Sigmoid colon (tissue), 7 donors: ENCODE results near the gene NT5DC1. TPM values are rescaled to one million over a fixed set of nuclear protein-coding genes. Genes with fewer than 3 reads are reported as not detected.

Experiments used
- DNase-seq: peaks from one replicate; pipeline ENCODE4 v3.0.0-alpha.2; 2019
- H3K27ac ChIP-seq, 4 donors: fragments of 200-600 bp; sonication (generic); one replicate each; pipeline ENCODE4 v1.5.1; 2016 to 2019; ENCODE audit warnings: mild to moderate bottlenecking in 1 of 4
- H3K27me3 ChIP-seq, 3 donors: fragments of 200-600 bp; sonication (generic); one replicate each; pipeline ENCODE4 v1.5.1; 2019; ENCODE audit warnings: mild to moderate bottlenecking in 1 of 3
- H3K36me3 ChIP-seq, 4 donors: fragments of 200-600 bp; sonication (generic); one replicate each; pipeline ENCODE4 v1.5.1; 2016 to 2019
- H3K4me1 ChIP-seq, 4 donors: fragments of 200-600 bp; sonication (generic); one replicate each; pipeline ENCODE4 v1.5.1; 2017 to 2019
- H3K4me3 ChIP-seq, 4 donors: fragments of 200-600 bp; sonication (generic); one replicate each; pipeline ENCODE4 v1.5.1; 2017 to 2019; ENCODE audit warnings: mild to moderate bottlenecking in 2 of 4, moderate library complexity in 1 of 4
- H3K9me3 ChIP-seq, 4 donors: fragments of 200-600 bp in 3 of 4; sonication (generic) in 3 of 4; one replicate each; pipeline versions ENCODE4 v1.5.1 to v1.6.1; 2013 to 2019
- CTCF ChIP-seq, 4 experiments: fragments of 450-650 bp in 3 of 4; fragments of 200-600 bp in 1 of 4; IDR thresholded peaks; one replicate each; pipeline ENCODE4 v1.5.1; 2016 to 2019; ENCODE audit warnings: antibody characterized with exemption in 4 of 4, mild to moderate bottlenecking in 3 of 4, moderate library complexity in 2 of 4
- EP300 ChIP-seq, 4 donors: sonication (generic); formaldehyde crosslinking; IDR thresholded peaks; one replicate each; pipeline ENCODE4 v1.6.1; 2017; ENCODE audit warnings: antibody characterized with exemption in 4 of 4
- POLR2A ChIP-seq, 2 donors: fragments of 450-650 bp; IDR thresholded peaks; one replicate each; pipeline ENCODE4 v1.6.1; 2016; ENCODE audit warnings: antibody characterized with exemption in 2 of 2, mild to moderate bottlenecking in 2 of 2, moderate library complexity in 2 of 2
- POLR2AphosphoS5 ChIP-seq, 4 donors: sonication (generic); formaldehyde crosslinking; IDR thresholded peaks; one replicate each; pipeline ENCODE4 v1.6.1; 2017; ENCODE audit warnings: antibody characterized with exemption in 4 of 4
- WGBS, 2 donors: extraction: QIAGEN DNeasy Blood & Tissue Kit; methylation state at CpG; one replicate each; pipeline ENCODE4 v1.1.7; 2013; 5-methylcytosine and 5-hydroxymethylcytosine counted together
- intact Hi-C: fragments of 100-400 bp; cut with DNase I; formaldehyde crosslinking; loops from one replicate; pipeline ENCODE4 v1.15.1; 2023
- polyA plus RNA-seq, 3 donors: library from polyadenylated mRNA; stranded (reverse); fragments of 200-250 nt; gene quantifications; one replicate each; pipeline ENCODE4 v1.2.3, GENCODE V29; 2013
- total RNA-seq, 4 donors: library from RNA; depleted of rRNA; stranded (reverse); fragments of >200 nt; gene quantifications; one replicate each; pipeline ENCODE4 v1.1.0, GENCODE V29; 2016
- donor health status: healthy with polysubstance abuse.
- donor health status: Bipolar disorder and iron deficiency.
- donor health status: healthy.

The NT5DC1 gene
- total and polyA plus RNA-seq, 7 donors: 8.2 to 21.7 (median 9.9) TPM

DNA sequence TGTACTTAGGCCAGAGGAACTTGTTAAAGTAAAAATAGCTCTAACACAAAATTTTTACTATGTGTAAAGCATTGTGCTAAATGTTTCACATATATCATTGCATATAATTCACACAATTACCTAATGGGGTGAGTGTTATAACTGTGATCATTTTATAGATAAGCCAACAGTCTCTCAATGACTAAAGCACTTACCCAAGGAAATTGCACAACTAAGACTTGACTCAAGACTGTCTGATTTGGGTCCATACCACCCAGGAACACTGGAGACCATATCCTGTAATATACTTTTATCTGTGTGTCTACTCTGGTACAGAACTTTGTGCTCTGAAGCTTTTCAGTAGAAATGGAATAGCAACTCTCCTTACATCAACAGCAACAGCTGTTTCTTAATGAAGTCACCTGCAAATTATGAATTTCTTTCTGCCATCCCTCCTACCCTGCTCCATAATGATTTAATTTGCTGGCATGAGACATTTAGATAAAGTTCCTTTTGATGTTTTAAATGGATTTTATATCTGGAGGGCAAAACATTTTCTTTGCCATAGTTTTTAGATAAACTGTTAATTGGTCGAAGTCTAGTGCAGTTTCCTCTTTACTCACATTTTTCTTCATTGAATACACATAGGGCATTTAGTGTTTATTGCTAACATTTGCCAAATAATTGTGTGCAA lies 105.7 kb downstream of the NT5DC1 start:
- 95 to 98% methylated on average over 1 of the region's 1 CpG for WGBS, 2 donors

DNA sequence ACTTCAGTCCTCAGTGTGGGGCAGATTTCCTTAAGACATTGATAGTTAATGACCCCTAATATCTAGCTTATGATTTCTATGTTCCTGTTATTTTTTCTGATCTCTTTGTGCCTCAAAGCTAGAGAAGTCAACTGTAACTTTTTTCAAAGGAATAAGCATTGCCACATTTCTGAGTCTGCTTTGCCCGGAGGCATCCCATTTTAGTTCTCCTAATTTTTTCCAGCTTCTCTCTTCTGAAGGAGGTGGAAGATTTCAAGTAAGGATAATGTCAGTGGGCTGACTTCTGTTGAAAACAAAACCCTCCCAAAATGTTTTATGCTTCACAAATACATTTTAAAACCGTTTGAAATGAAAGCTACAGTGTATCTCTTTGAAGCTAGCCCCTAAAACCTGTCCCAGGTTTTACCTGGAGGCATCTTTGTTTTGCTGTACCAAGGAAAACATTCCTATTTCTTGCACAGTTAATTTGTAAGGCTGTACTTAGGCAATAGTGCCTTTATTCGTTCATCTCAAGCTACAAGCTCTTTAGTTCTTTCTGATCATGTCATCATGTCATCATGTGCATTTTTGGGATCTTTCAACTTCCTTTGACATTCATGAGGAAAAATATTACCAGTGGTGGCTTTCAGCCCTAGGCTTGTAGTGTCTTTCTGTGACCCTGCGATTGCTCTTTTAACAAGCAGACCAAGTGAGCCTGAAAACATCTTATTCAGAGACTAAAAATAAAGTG lies 107.6 kb downstream of the NT5DC1 start:
- intact Hi-C loops: no loop called here
- 83 to 85% methylated on average over 4 of the region's 4 CpGs for WGBS, 2 donors

More for the DNA sequence above, 105.7 kb downstream of the NT5DC1 start:
- TF ChIP-seq POLR2A (IDR thresholded peaks at IDR 0.05): no peak
- Histone ChIP-seq H3K4me3 (no peak overlapping the region), H3K4me1 (peaks cover 0 to 6% (median 4%) of the 10 kb centered on the region in 4 donors), H3K36me3 (no peaks in the 10 kb centered on the region), H3K27ac (no peak overlapping the region), H3K27me3 (no peaks in the 10 kb centered on the region), H3K9me3 (no peaks in the 10 kb centered on the region)
- intact Hi-C loops: no loop called here
- no peak for DNase-seq

GRCh38 chr6:116210316-116210715 lies 109.7 kb downstream of the NT5DC1 start:
- no peak overlapping the region for H3K27ac ChIP-seq
- intact Hi-C loops: no loop called here
- WGBS, 2 donors: 94 to 96% methylated on average over 5 of the region's 5 CpGs
- H3K4me3 ChIP-seq: no peak overlapping the region
- H3K36me3 ChIP-seq: peaks cover 0 to 3% (median 0%) of the 10 kb centered on the region in 4 donors
- no peak for DNase-seq
- no peaks in the 10 kb centered on the region for H3K27me3 ChIP-seq
- H3K4me1 ChIP-seq: peaks cover 0 to 6% (median 4%) of the 10 kb centered on the region in 4 donors
- TF ChIP-seq CTCF (IDR thresholded peaks at IDR 0.05): no peak
- TF ChIP-seq EP300 (IDR thresholded peaks at IDR 0.05): no peak
- no peak for TF ChIP-seq POLR2AphosphoS5 (IDR thresholded peaks at IDR 0.05)
- no peak for TF ChIP-seq POLR2A (IDR thresholded peaks at IDR 0.05)
- no peaks in the 10 kb centered on the region for H3K9me3 ChIP-seq

More for the DNA sequence above, 107.6 kb downstream of the NT5DC1 start:
- H3K36me3 ChIP-seq: peaks cover 0 to 2% (median 0%) of the 10 kb centered on the region in 4 donors
- H3K9me3 ChIP-seq: no peaks in the 10 kb centered on the region
- TF ChIP-seq EP300 (IDR thresholded peaks at IDR 0.05) (no peak), POLR2AphosphoS5 (IDR thresholded peaks at IDR 0.05) (no peak), POLR2A (IDR thresholded peaks at IDR 0.05) (no peak), CTCF (IDR thresholded peaks at IDR 0.05) (no peak)
- no peaks in the 10 kb centered on the region for H3K27me3 ChIP-seq
- no peak for DNase-seq
- no peak overlapping the region for H3K27ac ChIP-seq
- H3K4me1 ChIP-seq: peaks cover 0 to 6% (median 4%) of the 10 kb centered on the region in 4 donors
- no peak overlapping the region for H3K4me3 ChIP-seq

- intact Hi-C loops: no loop called here
- no peaks in the 10 kb centered on the region for H3K9me3 ChIP-seq
- no peak for TF ChIP-seq EP300 (IDR thresholded peaks at IDR 0.05)
- no peak for TF ChIP-seq CTCF (IDR thresholded peaks at IDR 0.05)
- TF ChIP-seq POLR2AphosphoS5 (IDR thresholded peaks at IDR 0.05): no peak
- TF ChIP-seq POLR2A (IDR thresholded peaks at IDR 0.05): no peak
Measured at GRCh38 chr6:116210750-116211425, 110.2 kb downstream of the NT5DC1 start.

GRCh38 chr6:116214681-116215080 lies 114.0 kb downstream of the NT5DC1 start:
- H3K27ac ChIP-seq: no peak overlapping the region
- peaks cover 0 to 3% (median 0%) of the 10 kb centered on the region in 4 donors for H3K36me3 ChIP-seq
- no peak for DNase-seq
- no peaks in the 10 kb centered on the region for H3K9me3 ChIP-seq
- no peak overlapping the region for H3K4me3 ChIP-seq
- peaks cover 0 to 6% (median 4%) of the 10 kb centered on the region in 4 donors for H3K4me1 ChIP-seq
- H3K27me3 ChIP-seq: no peaks in the 10 kb centered on the region
- 91 to 100% methylated on average over 1 of the region's 1 CpG for WGBS, 2 donors
- intact Hi-C loops: no loop called here
- no peak for TF ChIP-seq POLR2A (IDR thresholded peaks at IDR 0.05)

More at GRCh38 chr6:116210750-116211425, 110.2 kb downstream of the NT5DC1 start:
- peaks cover 0 to 6% (median 4%) of the 10 kb centered on the region in 4 donors for H3K4me1 ChIP-seq
- H3K27me3 ChIP-seq: no peaks in the 10 kb centered on the region
- H3K4me3 ChIP-seq: no peak overlapping the region
- peaks cover 0 to 3% (median 0%) of the 10 kb centered on the region in 4 donors for H3K36me3 ChIP-seq
- 68 to 75% methylated on average over 3 of the region's 3 CpGs for WGBS, 2 donors
- no peak overlapping the region for H3K27ac ChIP-seq
- no peak for DNase-seq
